Brain microvascular endothelial cell (primary cell): Measurements from ENCODE around the gene CAPZA2.
"Not testable (repeated sequence)": the region's sequence is repeated elsewhere in the genome, so short reads cannot be mapped to it uniquely, and the experiment has no call there.

Experiments
- DNase-seq: peaks from one replicate; pipeline ENCODE4 v3.0.0-alpha.2; 2020
- H3K27ac ChIP-seq: fragments of 250-450 bp; sonication (Bioruptor Pico); 2 replicates; pipeline ENCODE4 v1.5.1; 2020; ENCODE audit warnings: mild to moderate bottlenecking, moderate library complexity
- H3K27me3 ChIP-seq: fragments of 250-450 bp; sonication (Bioruptor Pico); replicated peaks from 2 replicates; pipeline ENCODE4 v1.5.1; 2020; ENCODE audit warnings: mild to moderate bottlenecking
- H3K36me3 ChIP-seq: fragments of 250-450 bp; sonication (Bioruptor Pico); replicated peaks from 2 replicates; pipeline ENCODE4 v1.5.1; 2020; ENCODE audit warnings: mild to moderate bottlenecking
- H3K4me3 ChIP-seq: 2 replicates; pipeline ENCODE4 v1.5.1; 2011; ENCODE audit warnings: low read depth, mild to moderate bottlenecking, control low read depth, low read length, moderate library complexity
- CTCF ChIP-seq: IDR thresholded peaks from 2 replicates; pipeline ENCODE4 v1.5.1; 2011; ENCODE audit warnings: low read depth, mild to moderate bottlenecking, moderate library complexity, low read length, control low read depth, inconsistent platforms; ENCODE audit errors: missing control alignments
- in situ Hi-C: cut with HindIII; loops from 2 replicates; pipeline ENCODE4 v1.10.0; 2017; ENCODE audit warnings: low sequenced_read_pairs, low pct_ligation_motif_present

The CAPZA2 gene

GRCh38 chr7:116862234-116862950 is at the start of gene CAPZA2:
Gene CAPZA2, plus strand, starts transcription at chr7:116862587. Its CDS starts 25 bp downstream, at chr7:116862612.
- peak; percentile 77 for DNase-seq
- peak within 1 kb of the TSS; percentile 85 for H3K4me3 ChIP-seq
- H3K27ac ChIP-seq, result peak within 1 kb of the TSS; percentile 82
- no peaks in the 10 kb centered on the region for H3K36me3 ChIP-seq
- H3K27me3 ChIP-seq, result no peaks in the 10 kb centered on the region
- in situ Hi-C loops, result no loop called here
- TF ChIP-seq CTCF, result peak; percentile 37

GRCh38 chr7:116812860-116813259 is 49.5 kb upstream of the CAPZA2 start:
- no peak for TF ChIP-seq CTCF

DNA sequence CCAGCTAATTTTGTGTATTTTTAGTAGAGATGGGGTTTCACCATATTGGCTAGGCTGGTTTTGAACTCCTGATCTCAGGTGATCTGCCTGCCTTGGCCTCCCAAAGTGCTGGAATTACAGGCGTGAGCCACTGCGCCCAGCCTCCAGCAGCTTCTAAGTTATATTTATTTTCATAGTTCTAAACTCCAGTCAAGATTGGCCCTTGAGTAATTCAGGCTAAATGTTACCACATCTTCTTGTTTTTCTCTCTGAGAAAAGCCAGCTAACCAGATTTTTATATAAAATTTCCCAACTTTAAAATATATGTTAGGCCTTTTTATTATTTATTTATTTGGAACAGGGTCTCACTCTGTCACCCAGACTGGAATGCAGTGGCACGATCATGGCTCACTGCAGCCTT is 49.0 kb upstream of the CAPZA2 start:
- H3K36me3 ChIP-seq, H3K27ac ChIP-seq, in situ Hi-C loops, DNase-seq, H3K27me3 ChIP-seq, H3K4me3 ChIP-seq: not testable (repeated sequence)

More at GRCh38 chr7:116812860-116813259, 49.5 kb upstream of the CAPZA2 start:
- Histone ChIP-seq H3K4me3 (no peak overlapping the region), H3K27ac (no peak overlapping the region), H3K27me3 (no peaks in the 10 kb centered on the region), H3K36me3 (no peaks in the 10 kb centered on the region)
- no peak for DNase-seq
- in situ Hi-C loops, result no loop called here

- in situ Hi-C loops, result no loop called here
- no peak overlapping the region for H3K27ac ChIP-seq
- H3K27me3 ChIP-seq, result no peaks in the 10 kb centered on the region
- H3K36me3 ChIP-seq, result no peaks in the 10 kb centered on the region
- no peak for TF ChIP-seq CTCF
- no peak overlapping the region for H3K4me3 ChIP-seq
- no peak for DNase-seq
Measured at GRCh38 chr7:116815041-116815440, 47.3 kb upstream of the CAPZA2 start.

DNA sequence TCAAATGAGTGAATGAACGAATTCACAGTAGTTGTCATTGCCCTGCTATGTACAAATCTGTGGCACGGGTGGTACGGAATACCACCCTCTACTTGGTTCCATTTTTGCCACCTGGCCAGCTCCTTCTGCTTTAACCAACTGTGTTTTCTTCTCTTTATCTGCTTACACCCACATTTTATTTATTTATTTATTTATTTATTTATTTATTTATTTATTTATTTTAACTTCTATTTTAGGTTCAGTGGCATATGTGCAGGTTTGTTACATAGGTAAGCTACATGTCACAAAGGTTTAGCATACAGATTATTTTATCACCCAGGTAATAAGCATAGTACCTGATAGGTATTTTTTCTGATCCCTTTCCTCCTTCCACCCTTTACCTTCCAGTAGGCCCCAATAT is 42.2 kb upstream of the CAPZA2 start:
- in situ Hi-C loops, result no loop called here
- Histone ChIP-seq H3K27me3 (no peaks in the 10 kb centered on the region), H3K27ac (no peak overlapping the region), H3K4me3 (no peak overlapping the region), H3K36me3 (no peaks in the 10 kb centered on the region)
- TF ChIP-seq CTCF, result no peak
- no peak for DNase-seq

DNA sequence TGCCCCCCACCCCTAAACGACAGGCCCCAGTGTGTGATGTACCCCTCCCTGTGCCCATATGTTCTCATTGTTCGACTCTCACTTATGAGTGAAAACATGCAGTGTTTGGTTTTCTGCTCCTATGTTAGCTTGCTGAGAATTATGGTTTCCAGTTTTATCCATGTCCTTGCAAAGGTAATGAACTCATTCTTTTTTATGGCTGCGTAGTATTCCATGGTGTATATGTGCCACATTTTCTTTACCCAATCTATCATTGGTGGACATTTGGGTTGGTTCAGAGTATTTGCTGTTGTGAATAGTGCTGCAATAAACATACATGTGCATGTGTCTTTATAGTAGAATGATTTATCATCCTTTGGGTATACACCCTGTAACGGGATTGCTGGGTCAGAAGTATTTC is 40.7 kb upstream of the CAPZA2 start:
- H3K4me3 ChIP-seq, H3K27me3 ChIP-seq, H3K27ac ChIP-seq, DNase-seq, H3K36me3 ChIP-seq, in situ Hi-C loops: not testable (repeated sequence)

DNA sequence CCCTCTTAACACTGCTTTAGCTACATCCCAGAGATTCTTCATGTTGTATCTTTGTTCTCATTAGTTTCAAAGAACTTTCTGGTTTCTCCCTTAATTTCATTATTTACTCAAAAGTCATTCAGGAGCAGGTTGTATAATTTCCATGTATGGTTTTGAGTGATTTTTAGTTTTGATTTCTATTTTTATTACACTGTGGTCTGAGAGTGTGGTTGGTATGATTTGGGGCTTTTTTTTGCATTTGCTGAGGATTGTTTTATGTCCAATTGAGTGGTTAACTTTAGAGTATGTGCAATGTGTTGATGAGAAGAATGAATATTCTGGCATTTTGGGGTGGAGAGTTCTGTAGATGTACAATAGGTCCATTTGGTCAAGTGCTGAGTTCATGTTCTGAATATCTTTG is 37.9 kb upstream of the CAPZA2 start:
- no peak overlapping the region for H3K27ac ChIP-seq
- no peak for DNase-seq
- H3K4me3 ChIP-seq, result no peak overlapping the region
- in situ Hi-C loops, result no loop called here
- H3K27me3 ChIP-seq, result no peaks in the 10 kb centered on the region
- no peaks in the 10 kb centered on the region for H3K36me3 ChIP-seq
- no peak for TF ChIP-seq CTCF
